Caco-2 (cell line): ENCODE measurements around the gene NACA2. TPM values are rescaled to one million over a fixed set of nuclear protein-coding genes. Genes with fewer than 3 reads are reported as not detected.

Experiments
- BruUV-seq: library from RNA; stranded (reverse); fragments of 400-500 nt; replicated peaks from 2 replicates; lab custom pipeline; 2021; lab: Mats Ljungman, UMichigan
- CTCF ChIA-PET: fragments of 300-600 bp; sonication (Branson Sonifier 250); formaldehyde crosslinking; loops from one replicate; lab custom pipeline; 2022; ENCODE audit warnings: antibody characterized with exemption; lab: Charles Lee
- POLR2A ChIA-PET: fragments of 300-600 bp; sonication (Branson Sonifier 250); formaldehyde crosslinking; loops from one replicate; lab custom pipeline; 2022; ENCODE audit warnings: antibody characterized with exemption; lab: Charles Lee
- DNase-seq, 2 experiments: peaks; one replicate each; pipeline versions ENCODE4 v3.0.0 to v3.0.0-alpha.2; 2020 to 2022
- H3K27me3 ChIP-seq: replicated peaks from 2 replicates; pipeline ENCODE4 v1.6.0; 2011; ENCODE audit warnings: low read length; ENCODE audit not compliant: control insufficient read depth, insufficient read depth
- H3K36me3 ChIP-seq: 2 replicates; pipeline ENCODE4 v1.5.1; 2011; ENCODE audit warnings: low read length; ENCODE audit not compliant: control insufficient read depth, insufficient read depth
- H3K4me1 ChIP-seq: fragments of 250-450 bp; sonication (Bioruptor Pico); 2 replicates; pipeline ENCODE4 v1.5.1; 2020; ENCODE audit warnings: mild to moderate bottlenecking
- H3K4me3 ChIP-seq: 2 replicates; pipeline ENCODE4 v1.5.1; 2011; ENCODE audit warnings: low read depth, mild to moderate bottlenecking, control low read depth, low read length
- H3K9me3 ChIP-seq: fragments of 250-450 bp; sonication (Bioruptor Pico); 2 replicates; pipeline ENCODE4 v1.5.1; 2020; ENCODE audit warnings: mild to moderate bottlenecking, moderate library complexity
- H3K27ac Mint-ChIP-seq: one replicate; pipeline ENCODE4 v1.8.0; 2022; ENCODE audit warnings: mixed read lengths; ENCODE audit not compliant: unreplicated experiment
- H3K27me3 Mint-ChIP-seq: one replicate; pipeline ENCODE4 v1.8.0; 2022; ENCODE audit warnings: mixed read lengths; ENCODE audit not compliant: insufficient read depth, unreplicated experiment
- H3K36me3 Mint-ChIP-seq: one replicate; pipeline ENCODE4 v1.8.0; 2022; ENCODE audit warnings: mild to moderate bottlenecking, mixed read lengths; ENCODE audit not compliant: insufficient read depth, unreplicated experiment
- H3K4me1 Mint-ChIP-seq: one replicate; pipeline ENCODE4 v1.8.0; 2022; ENCODE audit warnings: low read depth, mixed read lengths; ENCODE audit not compliant: unreplicated experiment
- H3K4me3 Mint-ChIP-seq: one replicate; pipeline ENCODE4 v1.8.0; 2022; ENCODE audit warnings: mild to moderate bottlenecking, moderate library complexity, mixed read lengths; ENCODE audit not compliant: unreplicated experiment
- H3K9me3 Mint-ChIP-seq: one replicate; pipeline ENCODE4 v1.8.0; 2022; ENCODE audit warnings: mixed read lengths; ENCODE audit not compliant: unreplicated experiment
- intact Hi-C: fragments of 100-400 bp; cut with micrococcal nuclease; formaldehyde crosslinking; loops from one replicate; pipeline ENCODE4 v1.10.0; 2022; ENCODE audit not compliant: unreplicated experiment
- total RNA-seq: library from RNA; stranded (reverse); gene quantifications from 2 replicates; pipeline ENCODE4 v1.2.3, GENCODE V29; 2022
- TF ChIP-seq, protein P1 (sequence below), 2 experiments: fragments of 200-600 bp in 1 of 2; IDR thresholded peaks; 1 replicate in 1 of 2; 2 replicates in 1 of 2; pipeline versions ENCODE4 v1.5.1 to v1.8.0; 2011 to 2022; ENCODE audit warnings: antibody characterized with exemption in 1 of 2, control low read depth in 1 of 2, inconsistent platforms in 1 of 2, low read depth in 1 of 2, low read length in 1 of 2, mild to moderate bottlenecking in 1 of 2, moderate library complexity in 1 of 2; ENCODE audit not compliant: insufficient read depth in 1 of 2, severe bottlenecking in 1 of 2, unreplicated experiment in 1 of 2

The NACA2 gene
- total RNA-seq, 1 experiment from 2014 or later = not detected

DNA sequence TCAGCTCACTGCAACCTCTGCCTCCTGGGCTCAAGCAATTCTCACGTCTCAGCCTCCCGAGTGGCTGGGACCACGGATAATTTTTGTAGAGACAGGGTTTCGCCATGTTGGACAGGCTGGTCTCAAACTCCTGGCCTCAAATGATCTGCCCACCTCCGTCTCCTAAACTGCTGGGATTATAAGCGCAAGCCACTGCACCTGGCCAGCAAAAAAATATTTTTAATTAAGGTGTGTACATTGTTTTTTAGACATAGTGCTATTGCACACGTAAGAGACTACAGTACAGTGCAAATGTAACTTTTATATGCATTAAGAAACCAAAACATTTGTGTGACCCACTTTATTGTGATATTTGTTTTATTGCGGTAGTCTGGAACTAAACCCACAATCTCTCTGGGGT, 49.0 kb downstream of the NACA2 start:
- Histone ChIP-seq H3K36me3 (no peaks in the 10 kb centered on the region), H3K4me1 (no peaks in the 10 kb centered on the region), H3K4me3 (no peak overlapping the region), H3K27me3 (no peaks in the 10 kb centered on the region), H3K9me3 (0 out of 2 replicates have a peak, but pooled peaks cover 4% of the 10 kb centered on the region)
- H3K9me3 Mint-ChIP-seq = peaks cover 21% of the 10 kb centered on the region
- intact Hi-C loops = no loop called here
- H3K27me3 Mint-ChIP-seq = no peaks in the 10 kb centered on the region
- no peak overlapping the region for H3K4me3 Mint-ChIP-seq
- no TSS peak for BruUV-seq
- CTCF ChIA-PET = no interaction called here
- H3K36me3 Mint-ChIP-seq = no peaks in the 10 kb centered on the region
- TF ChIP-seq, protein P1, sequence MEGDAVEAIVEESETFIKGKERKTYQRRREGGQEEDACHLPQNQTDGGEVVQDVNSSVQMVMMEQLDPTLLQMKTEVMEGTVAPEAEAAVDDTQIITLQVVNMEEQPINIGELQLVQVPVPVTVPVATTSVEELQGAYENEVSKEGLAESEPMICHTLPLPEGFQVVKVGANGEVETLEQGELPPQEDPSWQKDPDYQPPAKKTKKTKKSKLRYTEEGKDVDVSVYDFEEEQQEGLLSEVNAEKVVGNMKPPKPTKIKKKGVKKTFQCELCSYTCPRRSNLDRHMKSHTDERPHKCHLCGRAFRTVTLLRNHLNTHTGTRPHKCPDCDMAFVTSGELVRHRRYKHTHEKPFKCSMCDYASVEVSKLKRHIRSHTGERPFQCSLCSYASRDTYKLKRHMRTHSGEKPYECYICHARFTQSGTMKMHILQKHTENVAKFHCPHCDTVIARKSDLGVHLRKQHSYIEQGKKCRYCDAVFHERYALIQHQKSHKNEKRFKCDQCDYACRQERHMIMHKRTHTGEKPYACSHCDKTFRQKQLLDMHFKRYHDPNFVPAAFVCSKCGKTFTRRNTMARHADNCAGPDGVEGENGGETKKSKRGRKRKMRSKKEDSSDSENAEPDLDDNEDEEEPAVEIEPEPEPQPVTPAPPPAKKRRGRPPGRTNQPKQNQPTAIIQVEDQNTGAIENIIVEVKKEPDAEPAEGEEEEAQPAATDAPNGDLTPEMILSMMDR (IDR thresholded peaks at IDR 0.05; ENCODE audit: insufficient read depth in 1 of 2, low read depth in 1 of 2, low read length in 1 of 2, severe bottlenecking in 1 of 2, unreplicated experiment in 1 of 2) = no peak
- POLR2A ChIA-PET = no interaction called here
- no peaks in the 10 kb centered on the region for H3K4me1 Mint-ChIP-seq
- DNase-seq = no peak
- H3K27ac Mint-ChIP-seq = no peak overlapping the region

DNA sequence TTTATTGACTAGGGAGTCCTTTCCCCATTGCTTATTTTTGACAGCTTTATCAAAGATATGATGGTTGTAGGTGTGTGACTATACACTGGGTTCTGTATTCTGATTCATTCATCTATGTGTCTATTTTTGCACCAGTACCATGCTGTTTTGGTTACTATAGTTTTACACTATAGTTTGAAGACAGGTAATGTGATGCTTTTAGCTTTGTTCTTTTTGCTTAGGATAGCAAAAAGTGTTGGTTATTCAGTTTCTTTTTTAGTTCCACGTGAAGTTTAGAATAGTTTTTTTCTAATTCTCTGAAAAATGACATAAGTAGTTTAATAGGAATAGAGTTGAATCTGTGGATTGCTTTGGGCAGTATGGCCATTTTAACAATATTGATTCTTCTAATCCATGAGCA, 50.1 kb downstream of the NACA2 start:
- peaks cover 21% of the 10 kb centered on the region for H3K9me3 Mint-ChIP-seq
- DNase-seq = no peak
- TF ChIP-seq, protein P1 (IDR thresholded peaks at IDR 0.05; ENCODE audit: insufficient read depth in 1 of 2, low read depth in 1 of 2, low read length in 1 of 2, severe bottlenecking in 1 of 2, unreplicated experiment in 1 of 2) = no peak
- no peaks in the 10 kb centered on the region for H3K36me3 ChIP-seq
- no peak overlapping the region for H3K4me3 ChIP-seq
- H3K27me3 Mint-ChIP-seq = no peaks in the 10 kb centered on the region
- H3K27me3 ChIP-seq = no peaks in the 10 kb centered on the region
- H3K4me1 ChIP-seq = no peaks in the 10 kb centered on the region
- H3K4me3 Mint-ChIP-seq = no peak overlapping the region
- ChIA-PET POLR2A (no interaction called here), CTCF (no interaction called here)
- no peaks in the 10 kb centered on the region for H3K4me1 Mint-ChIP-seq
- BruUV-seq = no TSS peak
- no peak overlapping the region for H3K27ac Mint-ChIP-seq
- no peaks in the 10 kb centered on the region for H3K36me3 Mint-ChIP-seq
- H3K9me3 ChIP-seq = 0 out of 2 replicates have a peak, but pooled peaks cover 4% of the 10 kb centered on the region
- intact Hi-C loops = no loop called here

Other genes starting within 250 kb of the NACA2 start
- gene TBX2, start 191.4 kb downstream of the NACA2 start, total RNA-seq = 8.9 and 11.5 TPM in 2 replicates
- 2.5 TPM in 2 replicates for gene TBX4, start 138.8 kb downstream of the NACA2 start, total RNA-seq